PC-9 (cell line): Measurements from ENCODE around the gene SHROOM3. TPM values are rescaled to one million over a fixed set of nuclear protein-coding genes. Genes with fewer than 3 reads are reported as not detected.

ENCODE experiments used
- BruUV-seq: library from RNA; stranded (reverse); fragments of 400-500 nt; replicated peaks from 2 replicates; lab custom pipeline; 2021; lab: Mats Ljungman, UMichigan
- CTCF ChIA-PET: fragments of 300-600 bp; sonication (Branson Sonifier 250); formaldehyde crosslinking; loops from one replicate; lab custom pipeline; 2022; ENCODE audit warnings: antibody characterized with exemption; lab: Charles Lee
- POLR2A ChIA-PET: fragments of 300-600 bp; sonication (Branson Sonifier 250); formaldehyde crosslinking; loops from one replicate; lab custom pipeline; 2022; ENCODE audit warnings: antibody characterized with exemption; ENCODE audit not compliant: unreplicated experiment; lab: Charles Lee
- DNase-seq, 2 experiments: peaks; one replicate each; pipeline versions ENCODE4 v3.0.0 to v3.0.0-alpha.2; 2015 to 2022; ENCODE audit warnings: mixed read lengths in 1 of 2
- H2AFZ ChIP-seq: fragments of 200-600 bp; sonication (generic); 2 replicates; pipeline ENCODE4 v1.8.1; 2017; ENCODE audit warnings: antibody characterized with exemption
- H3F3A ChIP-seq: fragments of 200-600 bp; sonication (generic); 2 replicates; pipeline ENCODE4 v1.8.1; 2017; ENCODE audit warnings: antibody characterized with exemption, mild to moderate bottlenecking, low read depth; ENCODE audit not compliant: insufficient read depth
- H3K27ac ChIP-seq: fragments of 200-600 bp; sonication (generic); 2 replicates; pipeline ENCODE4 v1.6.1; 2016; ENCODE audit warnings: mixed run types
- H3K27me3 ChIP-seq: fragments of 200-600 bp; sonication (generic); 2 replicates; pipeline ENCODE4 v1.6.1; 2016; ENCODE audit warnings: low read depth, mixed run types; ENCODE audit not compliant: insufficient read depth
- H3K36me3 ChIP-seq: fragments of 200-600 bp; sonication (generic); 2 replicates; pipeline ENCODE4 v1.6.1; 2016; ENCODE audit warnings: low read depth, mixed run types
- H3K4me1 ChIP-seq: fragments of 200-600 bp; sonication (generic); replicated peaks from 2 replicates; pipeline ENCODE4 v1.6.1; 2016; ENCODE audit warnings: mixed run types; ENCODE audit not compliant: insufficient read depth
- H3K4me2 ChIP-seq: fragments of 200-600 bp; sonication (generic); 2 replicates; pipeline ENCODE4 v1.6.1; 2017; ENCODE audit warnings: mixed run types
- H3K4me3 ChIP-seq: fragments of 200-600 bp; sonication (generic); 2 replicates; pipeline ENCODE4 v1.6.1; 2016; ENCODE audit warnings: mixed run types
- H3K79me2 ChIP-seq: fragments of 200-600 bp; sonication (generic); 2 replicates; pipeline ENCODE4 v1.6.1; 2017; ENCODE audit warnings: low read depth, mixed run types
- H3K9me2 ChIP-seq: fragments of 200-600 bp; sonication (generic); 2 replicates; pipeline ENCODE4 v1.8.1; 2017; ENCODE audit warnings: mild to moderate bottlenecking; ENCODE audit not compliant: insufficient read depth
- H3K9me3 ChIP-seq: fragments of 200-600 bp; sonication (generic); 2 replicates; pipeline ENCODE4 v1.8.1; 2016; ENCODE audit warnings: low read depth; ENCODE audit not compliant: insufficient read depth
- H4K20me1 ChIP-seq: fragments of 200-600 bp; sonication (generic); 2 replicates; pipeline ENCODE4 v1.8.1; 2017; ENCODE audit not compliant: insufficient read depth
- CTCF ChIP-seq: fragments of 200-600 bp; sonication (generic); conservative IDR thresholded peaks from 2 replicates; pipeline ENCODE4 v1.6.1; 2017; ENCODE audit warnings: mixed run types, antibody characterized with exemption, mild to moderate bottlenecking, moderate library complexity
- EZH2 ChIP-seq: fragments of 200-600 bp; sonication (generic); IDR thresholded peaks from 2 replicates; pipeline ENCODE4 v1.8.0; 2017; ENCODE audit warnings: antibody characterized with exemption, low read depth
- intact Hi-C: fragments of 100-400 bp; cut with micrococcal nuclease; formaldehyde crosslinking; loops from one replicate; pipeline ENCODE4 v1.10.0; 2022; ENCODE audit not compliant: unreplicated experiment
- total RNA-seq: library from RNA; stranded (reverse); gene quantifications from 2 replicates; pipeline ENCODE4 v1.2.3, GENCODE V29; 2021

Gene SHROOM3
- total RNA-seq, 1 experiment from 2014 or later: 44.3 TPM

GRCh38 chr4:76407440-76408119, 27.4 kb upstream of the SHROOM3 start:
- no peak for DNase-seq
- no peak overlapping the region for H2AFZ ChIP-seq

GRCh38 chr4:76410636-76411035, 24.4 kb upstream of the SHROOM3 start:
- no TSS peak for BruUV-seq
- Histone ChIP-seq H3K36me3 (no peaks in the 10 kb centered on the region), H3K4me2 (no peak overlapping the region), H3F3A (no peaks in the 10 kb centered on the region), H3K27me3 (no peaks in the 10 kb centered on the region), H3K9me3 (no peaks in the 10 kb centered on the region), H2AFZ (no peak overlapping the region), H3K9me2 (no peaks in the 10 kb centered on the region), H3K4me3 (no peak overlapping the region), H3K27ac (no peak overlapping the region), H3K4me1 (no peaks in the 10 kb centered on the region), H4K20me1 (no peaks in the 10 kb centered on the region), H3K79me2 (no peaks in the 10 kb centered on the region)
- TF ChIP-seq EZH2 (no peak), CTCF (no peak)
- CTCF ChIA-PET: no interaction called here
- intact Hi-C loops: no loop called here
- POLR2A ChIA-PET: no interaction called here
- no peak for DNase-seq

More at GRCh38 chr4:76407440-76408119, 27.4 kb upstream of the SHROOM3 start:
- H3K9me2 ChIP-seq: no peaks in the 10 kb centered on the region
- TF ChIP-seq CTCF: no peak
- TF ChIP-seq EZH2: no peak
- POLR2A ChIA-PET: no interaction called here
- H3K4me3 ChIP-seq: no peak overlapping the region
- H3F3A ChIP-seq: no peaks in the 10 kb centered on the region
- H3K27me3 ChIP-seq: no peaks in the 10 kb centered on the region
- intact Hi-C loops: no loop called here
- H3K4me2 ChIP-seq: no peak overlapping the region
- no peaks in the 10 kb centered on the region for H3K4me1 ChIP-seq
- H3K79me2 ChIP-seq: no peaks in the 10 kb centered on the region
- BruUV-seq: no TSS peak
- H3K9me3 ChIP-seq: no peaks in the 10 kb centered on the region
- CTCF ChIA-PET: no interaction called here
- H3K27ac ChIP-seq: no peak overlapping the region
- H3K36me3 ChIP-seq: no peaks in the 10 kb centered on the region
- no peaks in the 10 kb centered on the region for H4K20me1 ChIP-seq

GRCh38 chr4:76420188-76420761, 14.8 kb upstream of the SHROOM3 start:
- Histone ChIP-seq H3K36me3 (no peaks in the 10 kb centered on the region), H3K27ac (no peak overlapping the region), H3K9me3 (no peaks in the 10 kb centered on the region), H3F3A (no peaks in the 10 kb centered on the region), H3K4me1 (no peaks in the 10 kb centered on the region), H3K4me3 (no peak overlapping the region), H3K9me2 (no peaks in the 10 kb centered on the region), H2AFZ (no peak overlapping the region), H3K79me2 (no peaks in the 10 kb centered on the region), H3K27me3 (no peaks in the 10 kb centered on the region), H3K4me2 (no peak overlapping the region; the same call in 1 of the 2 replicates), H4K20me1 (no peaks in the 10 kb centered on the region)
- no TSS peak for BruUV-seq
- ChIA-PET CTCF (no interaction called here), POLR2A (no interaction called here)
- no peak for DNase-seq
- TF ChIP-seq CTCF (no peak), EZH2 (no peak)
- intact Hi-C loops: no loop called here
